ENCODE measurements around the gene SNX20. TPM values are rescaled to one million over a fixed set of nuclear protein-coding genes. Genes with fewer than 3 reads are reported as not detected.

Gene SNX20
- total RNA-seq, 5 donors from 2014 or later (not counting 1 experiment from before 2014, with no cell fraction given): 38.8 to 85.2 (median 69.6) TPM

GRCh38 chr16:50622029-50622428 lies 59.1 kb downstream of the SNX20 start:
- no peak overlapping the region for H3K27ac Mint-ChIP-seq
- no peak overlapping the region for H3K4me3 ChIP-seq (ENCODE audit: control insufficient read depth in 1 of 2, extremely low read depth in 1 of 2, low read length in 1 of 2)
- H3K36me3 ChIP-seq (ENCODE audit: control insufficient read depth in 2 of 2, extremely low read depth in 1 of 2, insufficient read depth in 1 of 2, low read length in 1 of 2): peaks cover 0 to 3% of the 10 kb centered on the region in 2 donors
- no peak overlapping the region for H3K27ac ChIP-seq (ENCODE audit: low read length)
- ATAC-seq (replicated peaks in 1 of 4) (no peak), DNase-seq (no peak)
- 89% methylated on average over 6 of the region's 7 CpGs for WGBS (ENCODE audit: insufficient coverage)
- peaks cover 42 to 54% (median 47%) of the 10 kb centered on the region in 3 donors for H3K4me1 Mint-ChIP-seq
- ChIA-PET CTCF (no interaction called here), POLR2A (no interaction called here)
- H3K9me3 ChIP-seq: no peaks in the 10 kb centered on the region
- no peaks in the 10 kb centered on the region for H3K27me3 Mint-ChIP-seq
- no peaks in the 10 kb centered on the region for H3K36me3 Mint-ChIP-seq
- no peaks in the 10 kb centered on the region for H3K9me3 Mint-ChIP-seq
- no peaks in the 10 kb centered on the region for H3K27me3 ChIP-seq (replicated peaks in 1 of 2; ENCODE audit: control insufficient read depth in 2 of 2, extremely low read depth in 1 of 2, insufficient read depth in 2 of 2, low read length in 1 of 2)
- H3K4me3 Mint-ChIP-seq: no peak overlapping the region
- H3K4me1 ChIP-seq (ENCODE audit: control insufficient read depth in 1 of 2, extremely low read depth in 1 of 2, insufficient read depth in 2 of 2, low read length in 2 of 2): peaks cover 22 to 37% of the 10 kb centered on the region in 2 experiments

Other genes with a start within 250 kb of the SNX20 start
- gene NKD1, start 132.9 kb downstream of the SNX20 start, total RNA-seq: 10 to 100 TPM in 3 of 5 donors, 1 to 10 TPM in 2; 5.5 to 22.2 (median 15.8) TPM
- gene NOD2, start 12.3 kb upstream of the SNX20 start, total RNA-seq: 1 to 10 TPM; 2.4 to 7.6 (median 3.1) TPM
- gene CYLD, start 60.8 kb upstream of the SNX20 start, total RNA-seq: 100 to 1,000 TPM; 243 to 380 (median 294) TPM

Measured in T-cell (primary cell).